Glomerular endothelial cell (primary cell): ENCODE data around the gene RTCA. TPM values are rescaled to one million over a fixed set of nuclear protein-coding genes. Genes with fewer than 3 reads are reported as not detected.
"Not testable (repeated sequence)": the region's sequence is repeated elsewhere in the genome, so short reads cannot be mapped to it uniquely, and the experiment has no call there.

Experiments
- DNase-seq: peaks from one replicate; pipeline ENCODE4 v3.0.0-alpha.2; 2011; ENCODE audit warnings: low read depth, low spot score; ENCODE audit errors: extremely low read depth
- total RNA-seq: library from RNA; depleted of rRNA; stranded (reverse); fragments of >200 nt; gene quantifications from 2 replicates; pipeline ENCODE4 v1.2.3, GENCODE V29; 2015

The RTCA gene
- total RNA-seq, 1 donor from 2014 or later: 35.1 TPM

- not testable (repeated sequence) for DNase-seq
These were observed 9.7 kb upstream of the RTCA start for GRCh38 chr1:100256273-100256672.

GRCh38 chr1:100258427-100258826, 7.6 kb upstream of the RTCA start:
- DNase-seq: not testable (repeated sequence)

DNA sequence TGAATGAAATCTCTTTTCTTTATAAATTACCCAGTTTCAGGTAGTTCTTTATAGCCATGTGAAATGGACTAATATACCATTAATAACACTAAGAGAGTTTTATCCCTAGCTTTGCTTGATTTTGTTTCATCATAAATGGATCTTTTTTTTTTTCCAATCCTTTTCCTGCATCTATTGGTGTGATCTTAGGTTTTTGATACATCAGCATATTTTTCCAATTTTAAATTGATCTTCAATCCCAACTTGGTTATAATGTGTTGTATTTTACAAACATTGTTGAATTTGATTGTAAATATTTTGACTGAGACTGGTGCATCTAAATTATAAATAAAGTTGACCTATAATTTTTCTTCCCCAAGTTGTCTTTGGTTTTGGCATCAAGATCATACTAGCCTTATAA, 4.3 kb upstream of the RTCA start:
- no peak for DNase-seq

- not testable (repeated sequence) for DNase-seq
These were observed 1.9 kb upstream of the RTCA start for GRCh38 chr1:100264081-100264480.

DNA sequence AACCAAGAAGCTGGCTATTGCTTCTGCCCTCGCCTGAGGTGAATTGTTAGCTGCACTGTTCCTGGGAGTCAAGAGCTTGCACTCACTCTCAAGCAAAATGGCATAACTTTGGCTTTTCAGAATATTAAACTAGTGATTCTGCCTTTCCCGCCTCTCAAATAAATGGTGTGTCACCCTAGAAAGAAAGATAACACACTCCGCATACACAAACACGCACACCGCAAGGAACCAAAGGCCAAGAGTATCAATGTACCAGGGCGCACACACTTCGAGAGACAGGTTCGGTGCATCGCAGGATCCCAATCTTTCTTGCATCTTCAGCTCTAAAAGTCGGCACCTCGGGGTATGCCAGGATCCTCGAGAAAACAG, 470 bp upstream of the RTCA start:
- no peak for DNase-seq

GRCh38 chr1:100266741-100267140, 725 bp downstream of the RTCA start:
- DNase-seq: no peak

- DNase-seq: no peak
These were observed 1.3 kb downstream of the RTCA start for GRCh38 chr1:100267284-100267683.

GRCh38 chr1:100268202-100268601, 2.2 kb downstream of the RTCA start:
- DNase-seq: no peak

- DNase-seq: no peak
These were observed 11.8 kb downstream of the RTCA start for GRCh38 chr1:100277866-100278265.

GRCh38 chr1:100279358-100279923, 13.4 kb downstream of the RTCA start:
- no peak for DNase-seq

- DNase-seq: no peak
These were observed 14.1 kb downstream of the RTCA start for GRCh38 chr1:100279954-100280682.

GRCh38 chr1:100284591-100284990, 18.6 kb downstream of the RTCA start:
- DNase-seq: no peak

GRCh38 chr1:100287162-100287561, 21.1 kb downstream of the RTCA start:
- no peak for DNase-seq

- peak; percentile 55 for DNase-seq
These were observed 24.3 kb downstream of the RTCA start for GRCh38 chr1:100290291-100290690.

DNA sequence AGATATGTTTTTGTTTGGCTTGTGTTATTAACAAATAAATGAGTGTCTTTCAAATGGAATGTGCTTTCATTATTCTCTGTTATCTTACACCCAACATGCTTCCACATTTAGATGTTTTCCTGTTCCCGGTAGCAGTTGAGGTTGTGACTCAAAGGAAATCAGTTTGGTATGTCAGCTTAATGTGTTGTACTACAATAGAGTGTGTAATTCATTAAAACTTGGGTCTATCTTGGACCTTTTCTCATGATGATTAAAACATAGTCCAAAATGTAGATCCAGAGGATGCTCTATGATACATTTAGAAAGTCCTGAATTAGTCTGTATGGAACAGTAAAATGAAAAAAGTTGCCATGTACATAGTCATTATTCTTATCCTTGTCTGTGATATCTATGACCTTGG, 26.7 kb downstream of the RTCA start:
- peak; percentile 91 for DNase-seq

DNA sequence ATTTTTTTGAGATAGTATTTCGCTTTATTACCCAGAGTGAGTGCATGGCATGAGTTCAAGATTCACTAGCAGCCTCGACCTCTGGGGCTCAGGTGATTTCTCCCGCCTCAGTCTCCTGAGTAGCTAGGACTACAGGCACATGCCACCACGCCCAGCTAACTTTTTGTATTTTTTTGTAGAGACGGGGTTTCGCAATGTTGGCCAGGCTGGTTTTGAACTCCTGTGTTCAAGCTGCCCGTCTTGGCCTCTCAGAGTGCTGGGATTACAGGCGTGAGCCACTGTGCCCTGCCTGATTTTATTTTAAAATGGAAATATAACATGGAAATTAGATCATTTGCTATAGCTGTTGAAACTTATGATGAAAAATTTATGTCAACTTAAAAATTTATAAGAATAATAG, 30.1 kb downstream of the RTCA start:
- no peak for DNase-seq

DNA sequence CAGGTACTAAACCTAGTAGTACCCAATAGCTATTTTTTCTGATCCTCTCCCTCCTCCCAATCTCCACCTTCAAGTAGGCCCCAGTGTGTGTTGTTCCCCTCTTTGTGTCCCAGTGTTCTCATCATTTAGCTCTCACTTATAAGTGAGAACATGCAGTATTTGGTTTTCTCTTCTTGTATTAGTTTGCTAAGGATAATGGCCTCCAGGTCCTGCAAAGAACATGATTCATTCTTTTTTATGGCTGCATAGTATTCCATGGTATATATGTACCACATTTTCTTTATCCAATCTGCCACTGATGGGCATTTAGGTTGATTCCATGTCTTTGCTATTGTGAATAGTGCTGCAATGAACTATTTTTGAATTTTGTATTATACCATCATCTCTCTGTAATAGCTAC, 31.0 kb downstream of the RTCA start:
- not testable (repeated sequence) for DNase-seq

DNA sequence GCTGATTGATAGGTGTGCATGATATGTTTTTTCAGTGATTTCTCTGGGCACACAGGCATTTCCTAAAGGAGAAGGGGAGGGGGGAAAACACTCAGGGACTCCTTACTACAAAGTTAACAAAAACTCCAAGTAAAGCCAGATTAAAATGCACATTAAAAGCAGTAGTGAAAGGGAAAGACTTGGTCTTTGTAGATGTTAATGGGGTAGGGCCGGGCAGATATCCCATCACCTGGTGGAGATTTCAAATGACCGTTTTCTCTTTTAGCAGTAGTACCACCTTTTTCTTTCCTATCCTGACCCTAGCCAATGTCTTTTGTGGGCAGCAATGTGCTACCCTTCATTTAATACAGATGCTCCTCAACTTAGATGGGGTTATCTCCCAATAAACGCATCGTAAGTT, 32.5 kb downstream of the RTCA start:
- no peak for DNase-seq

DNA sequence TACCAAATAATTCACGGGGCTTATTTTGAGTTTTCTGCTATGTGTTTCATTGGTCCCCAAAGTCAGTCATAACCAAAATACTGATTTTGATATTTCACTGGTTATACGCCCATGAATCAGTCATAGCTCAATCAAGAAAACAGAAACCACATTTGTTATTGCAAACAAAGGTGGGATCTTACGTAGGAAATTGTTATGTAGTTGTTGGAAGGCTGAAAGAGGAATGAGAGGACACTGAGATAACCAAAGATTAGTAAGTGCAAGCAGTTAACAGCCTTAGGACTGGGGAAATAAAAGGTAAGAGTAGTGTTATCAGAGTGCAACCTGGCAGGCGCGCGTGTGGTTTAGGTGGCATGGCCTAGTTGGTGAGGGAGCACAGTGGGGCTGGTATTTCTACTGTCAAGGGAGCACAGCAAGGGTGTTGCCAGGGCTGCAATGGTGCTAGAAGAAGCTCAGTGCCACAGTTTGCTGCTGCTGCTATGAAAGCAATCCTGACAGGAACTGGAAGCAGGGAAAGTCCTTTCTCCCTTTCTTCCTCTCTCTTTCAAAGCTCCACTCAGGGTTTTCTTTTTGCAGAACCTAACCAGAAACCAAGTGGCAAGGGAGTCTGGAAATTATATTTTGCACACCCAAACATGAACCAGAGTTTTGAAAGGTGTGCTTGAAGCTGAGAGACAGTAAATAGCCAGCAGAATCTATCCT, 33.7 kb downstream of the RTCA start:
- no peak for DNase-seq

DNA sequence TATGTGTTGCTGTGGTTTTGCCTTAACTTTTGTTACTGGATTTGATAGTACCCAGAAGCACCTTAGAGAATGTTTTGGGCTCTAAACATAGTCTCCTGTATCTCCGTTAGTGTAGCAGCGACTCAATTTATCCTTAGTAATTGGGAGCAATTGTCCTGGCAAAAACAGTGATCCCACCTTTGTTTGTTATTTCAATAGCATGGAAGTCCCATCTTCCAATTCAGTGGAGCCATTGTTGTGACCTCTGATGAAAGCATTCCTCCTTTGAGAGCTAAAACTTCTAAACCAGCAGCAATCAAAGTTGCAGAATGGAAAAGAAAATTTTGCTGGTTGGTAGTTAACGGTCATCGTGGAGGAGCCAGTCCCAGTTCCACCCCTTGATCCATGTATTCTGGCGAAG, 34.7 kb downstream of the RTCA start:
- no peak for DNase-seq

- DNase-seq: no peak
These were observed 36.7 kb downstream of the RTCA start for GRCh38 chr1:100302739-100303138.

DNA sequence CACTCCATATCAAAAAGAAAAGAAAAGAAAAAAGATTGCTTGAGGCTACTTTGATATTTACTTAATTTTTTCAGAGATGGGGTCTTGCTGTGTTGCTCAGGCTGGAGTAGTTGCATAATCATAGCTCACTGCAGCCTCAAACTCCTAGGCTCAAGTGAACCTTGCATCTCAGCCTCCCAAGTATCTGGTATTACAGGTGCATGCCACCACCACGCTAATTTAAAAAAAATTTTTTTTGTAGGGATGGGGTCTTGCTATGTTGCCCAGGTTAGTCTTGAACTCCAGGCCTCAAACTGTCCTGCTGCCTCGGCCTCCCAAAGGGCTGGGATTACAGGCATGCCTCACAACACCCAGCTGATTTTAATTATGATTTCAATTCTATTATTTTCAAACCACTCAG, 38.2 kb downstream of the RTCA start:
- no peak for DNase-seq
